ENCODE results near the gene MAPK1.
"Not testable (repeated sequence)": the region's sequence is repeated elsewhere in the genome, so short reads cannot be mapped to it uniquely, and the experiment has no call there.

Gene MAPK1

GRCh38 chr22:21754523-21754922, 112.9 kb downstream of the MAPK1 start:
- DNase-seq (ENCODE audit: low read depth): no peak

- no peak for DNase-seq (ENCODE audit: low read depth)
Measured at GRCh38 chr22:21753374-21754111, 113.9 kb downstream of the MAPK1 start.

GRCh38 chr22:21752276-21752675, 115.2 kb downstream of the MAPK1 start:
- no peak for DNase-seq (ENCODE audit: low read depth)

GRCh38 chr22:21745948-21746347, 121.5 kb downstream of the MAPK1 start:
- no peak for DNase-seq (ENCODE audit: low read depth)

- not testable (repeated sequence) for DNase-seq (ENCODE audit: low read depth)
Measured at GRCh38 chr22:21744917-21745316, 122.5 kb downstream of the MAPK1 start.

GRCh38 chr22:21741790-21742189, 125.7 kb downstream of the MAPK1 start:
- no peak for DNase-seq (ENCODE audit: low read depth)

GRCh38 chr22:21741059-21741458, 126.4 kb downstream of the MAPK1 start:
- DNase-seq (ENCODE audit: low read depth): no peak

- no peak for DNase-seq (ENCODE audit: low read depth)
Measured at GRCh38 chr22:21739828-21740377, 127.5 kb downstream of the MAPK1 start.

GRCh38 chr22:21738966-21739365, 128.5 kb downstream of the MAPK1 start:
- no peak for DNase-seq (ENCODE audit: low read depth)

- DNase-seq (ENCODE audit: low read depth): no peak
Measured at GRCh38 chr22:21738081-21738480, 129.4 kb downstream of the MAPK1 start.

GRCh38 chr22:21736948-21737347, 130.5 kb downstream of the MAPK1 start:
- DNase-seq (ENCODE audit: low read depth): no peak

GRCh38 chr22:21736084-21736642, 131.3 kb downstream of the MAPK1 start:
- DNase-seq (ENCODE audit: low read depth): no peak

- DNase-seq (ENCODE audit: low read depth): peak; percentile 89
Measured at GRCh38 chr22:21735200-21736083, 132.0 kb downstream of the MAPK1 start, which contains the start of gene YPEL1. YPEL1 (minus strand) TSS chr22:21735794; CDS start chr22:21710744, 25,050 bp downstream.

GRCh38 chr22:21734540-21735199, 132.8 kb downstream of the MAPK1 start:
- DNase-seq (ENCODE audit: low read depth): no peak

GRCh38 chr22:21731503-21731902, 135.9 kb downstream of the MAPK1 start:
- no peak for DNase-seq (ENCODE audit: low read depth)

GRCh38 chr22:21730535-21731308, 136.7 kb downstream of the MAPK1 start:
- DNase-seq (ENCODE audit: low read depth): no peak

GRCh38 chr22:21729184-21729583, 138.3 kb downstream of the MAPK1 start:
- DNase-seq (ENCODE audit: low read depth): not testable (repeated sequence)

- DNase-seq (ENCODE audit: low read depth): no peak
Measured at GRCh38 chr22:21728270-21728669, 139.2 kb downstream of the MAPK1 start.

- DNase-seq (ENCODE audit: low read depth): no peak
Measured at GRCh38 chr22:21727768-21728167, 139.7 kb downstream of the MAPK1 start.

GRCh38 chr22:21727159-21727558, 140.3 kb downstream of the MAPK1 start:
- no peak for DNase-seq (ENCODE audit: low read depth)

- no peak for DNase-seq (ENCODE audit: low read depth)
Measured at GRCh38 chr22:21726650-21727049, 140.8 kb downstream of the MAPK1 start.
